ENCODE results near the gene LPAR5.

GRCh38 chr12:6613015-6613775, 22.6 kb downstream of the LPAR5 start:
- TF ChIP-seq POLR2A (IDR thresholded peaks at IDR 0.05): no peak
- TF ChIP-seq CTCF (IDR thresholded peaks at IDR 0.05): peak in 1 of 5 experiments; percentile 4
- peak in 1 of 2 donors; percentile 59 for TF ChIP-seq EP300 (IDR thresholded peaks at IDR 0.05)
